ENCODE results near the gene LMOD3. TPM values are rescaled to one million over a fixed set of nuclear protein-coding genes. Genes with fewer than 3 reads are reported as not detected.

LMOD3 gene
- polyA plus RNA-seq (2013, experiment 1 of 2): not detected
- polyA plus RNA-seq (2013, experiment 2 of 2): not detected

GRCh38 chr3:69122403-69122802, at the start of gene LMOD3:
TSS of gene LMOD3 (minus strand) at chr3:69122595. CDS start at chr3:69122386, 209 bp downstream.
- Histone ChIP-seq H3K27ac (ENCODE audit: low read depth, low read length, severe bottlenecking) (no peak within 1 kb of the TSS), H3K36me3 (ENCODE audit: control insufficient read depth, insufficient read depth, low read length) (no peaks in the 10 kb centered on the region), H3K4me3 (ENCODE audit: extremely low read depth, insufficient read depth, low read length, poor library complexity, severe bottlenecking) (no peak within 1 kb of the TSS), H3K9me3 (ENCODE audit: control insufficient read depth, low read length) (no peaks in the 10 kb centered on the region), H3K4me1 (ENCODE audit: control insufficient read depth, insufficient read depth, low read length, poor library complexity, severe bottlenecking) (no peaks in the 10 kb centered on the region)
- WGBS, 2 experiments (ENCODE audit: insufficient coverage in 2 of 2): 86 to 93% methylated on average over 1 to 2 of the region's 3 CpGs

GRCh38 chr3:69172058-69172457, 49.7 kb upstream of the LMOD3 start:
- H3K4me3 ChIP-seq (ENCODE audit: extremely low read depth, insufficient read depth, low read length, poor library complexity, severe bottlenecking): no peak overlapping the region
- no peaks in the 10 kb centered on the region for H3K4me1 ChIP-seq (ENCODE audit: control insufficient read depth, insufficient read depth, low read length, poor library complexity, severe bottlenecking)
- no CpG with 5 or more reads among the region's 1 CpG for WGBS, 2 experiments (ENCODE audit: insufficient coverage in 2 of 2)
- H3K36me3 ChIP-seq (ENCODE audit: control insufficient read depth, insufficient read depth, low read length): peaks cover 42% of the 10 kb centered on the region
- no peaks in the 10 kb centered on the region for H3K9me3 ChIP-seq (ENCODE audit: control insufficient read depth, low read length)
- no peak overlapping the region for H3K27ac ChIP-seq (ENCODE audit: low read depth, low read length, severe bottlenecking)

- no peaks in the 10 kb centered on the region for H3K4me1 ChIP-seq (ENCODE audit: control insufficient read depth, insufficient read depth, low read length, poor library complexity, severe bottlenecking)
- H3K27ac ChIP-seq (ENCODE audit: low read depth, low read length, severe bottlenecking): no peak overlapping the region
- no peaks in the 10 kb centered on the region for H3K9me3 ChIP-seq (ENCODE audit: control insufficient read depth, low read length)
- 100% methylated on average over 1 of the region's 1 CpG; no CpG with 5 or more reads in 1 of the 2 experiments for WGBS, 2 experiments (ENCODE audit: insufficient coverage in 2 of 2)
- no peak overlapping the region for H3K4me3 ChIP-seq (ENCODE audit: extremely low read depth, insufficient read depth, low read length, poor library complexity, severe bottlenecking)
- peaks cover 9% of the 10 kb centered on the region for H3K36me3 ChIP-seq (ENCODE audit: control insufficient read depth, insufficient read depth, low read length)
Observed at GRCh38 chr3:69166446-69166845, 44.1 kb upstream of the LMOD3 start.

- no peaks in the 10 kb centered on the region for H3K4me1 ChIP-seq (ENCODE audit: control insufficient read depth, insufficient read depth, low read length, poor library complexity, severe bottlenecking)
- H3K36me3 ChIP-seq (ENCODE audit: control insufficient read depth, insufficient read depth, low read length): peaks cover 3% of the 10 kb centered on the region
- no peak overlapping the region for H3K27ac ChIP-seq (ENCODE audit: low read depth, low read length, severe bottlenecking)
- 95 to 98% methylated on average over 3 to 4 of the region's 4 CpGs for WGBS, 2 experiments (ENCODE audit: insufficient coverage in 2 of 2)
- H3K9me3 ChIP-seq (ENCODE audit: control insufficient read depth, low read length): no peaks in the 10 kb centered on the region
- no peak overlapping the region for H3K4me3 ChIP-seq (ENCODE audit: extremely low read depth, insufficient read depth, low read length, poor library complexity, severe bottlenecking)
Observed at GRCh38 chr3:69165744-69166143, 43.3 kb upstream of the LMOD3 start.

GRCh38 chr3:69164296-69164695, 41.9 kb upstream of the LMOD3 start:
- Histone ChIP-seq H3K4me1 (ENCODE audit: control insufficient read depth, insufficient read depth, low read length, poor library complexity, severe bottlenecking) (no peaks in the 10 kb centered on the region), H3K4me3 (ENCODE audit: extremely low read depth, insufficient read depth, low read length, poor library complexity, severe bottlenecking) (no peak overlapping the region), H3K27ac (ENCODE audit: low read depth, low read length, severe bottlenecking) (no peak overlapping the region), H3K36me3 (ENCODE audit: control insufficient read depth, insufficient read depth, low read length) (no peaks in the 10 kb centered on the region), H3K9me3 (ENCODE audit: control insufficient read depth, low read length) (no peaks in the 10 kb centered on the region)

- no peak overlapping the region for H3K27ac ChIP-seq (ENCODE audit: low read depth, low read length, severe bottlenecking)
- no peaks in the 10 kb centered on the region for H3K9me3 ChIP-seq (ENCODE audit: control insufficient read depth, low read length)
- WGBS, 2 experiments (ENCODE audit: insufficient coverage in 2 of 2): 86 to 89% methylated on average over 2 of the region's 2 CpGs
- H3K36me3 ChIP-seq (ENCODE audit: control insufficient read depth, insufficient read depth, low read length): no peaks in the 10 kb centered on the region
- H3K4me1 ChIP-seq (ENCODE audit: control insufficient read depth, insufficient read depth, low read length, poor library complexity, severe bottlenecking): no peaks in the 10 kb centered on the region
- no peak overlapping the region for H3K4me3 ChIP-seq (ENCODE audit: extremely low read depth, insufficient read depth, low read length, poor library complexity, severe bottlenecking)
Observed at GRCh38 chr3:69162308-69162980, 40.0 kb upstream of the LMOD3 start.

GRCh38 chr3:69161587-69162307, 39.4 kb upstream of the LMOD3 start:
- H3K36me3 ChIP-seq (ENCODE audit: control insufficient read depth, insufficient read depth, low read length): no peaks in the 10 kb centered on the region
- H3K4me3 ChIP-seq (ENCODE audit: extremely low read depth, insufficient read depth, low read length, poor library complexity, severe bottlenecking): no peak overlapping the region
- 4 to 50% methylated on average over 2 to 4 of the region's 5 CpGs for WGBS, 2 experiments (ENCODE audit: insufficient coverage in 2 of 2)
- no peaks in the 10 kb centered on the region for H3K9me3 ChIP-seq (ENCODE audit: control insufficient read depth, low read length)
- no peak overlapping the region for H3K27ac ChIP-seq (ENCODE audit: low read depth, low read length, severe bottlenecking)
- no peaks in the 10 kb centered on the region for H3K4me1 ChIP-seq (ENCODE audit: control insufficient read depth, insufficient read depth, low read length, poor library complexity, severe bottlenecking)

- Histone ChIP-seq H3K9me3 (ENCODE audit: control insufficient read depth, low read length) (no peaks in the 10 kb centered on the region), H3K4me1 (ENCODE audit: control insufficient read depth, insufficient read depth, low read length, poor library complexity, severe bottlenecking) (no peaks in the 10 kb centered on the region), H3K4me3 (ENCODE audit: extremely low read depth, insufficient read depth, low read length, poor library complexity, severe bottlenecking) (no peak overlapping the region), H3K36me3 (ENCODE audit: control insufficient read depth, insufficient read depth, low read length) (no peaks in the 10 kb centered on the region), H3K27ac (ENCODE audit: low read depth, low read length, severe bottlenecking) (no peak overlapping the region)
- WGBS, 2 experiments (ENCODE audit: insufficient coverage in 2 of 2): no CpG with 5 or more reads among the region's 4 CpGs
Observed at GRCh38 chr3:69160525-69160924, 38.1 kb upstream of the LMOD3 start.

- Histone ChIP-seq H3K4me3 (ENCODE audit: extremely low read depth, insufficient read depth, low read length, poor library complexity, severe bottlenecking) (no peak overlapping the region), H3K9me3 (ENCODE audit: control insufficient read depth, low read length) (no peaks in the 10 kb centered on the region), H3K36me3 (ENCODE audit: control insufficient read depth, insufficient read depth, low read length) (no peaks in the 10 kb centered on the region), H3K4me1 (ENCODE audit: control insufficient read depth, insufficient read depth, low read length, poor library complexity, severe bottlenecking) (no peaks in the 10 kb centered on the region), H3K27ac (ENCODE audit: low read depth, low read length, severe bottlenecking) (no peak overlapping the region)
- no CpG with 5 or more reads among the region's 2 CpGs for WGBS, 2 experiments (ENCODE audit: insufficient coverage in 2 of 2)
Observed at GRCh38 chr3:69160107-69160506, 37.7 kb upstream of the LMOD3 start.

- WGBS, 2 experiments (ENCODE audit: insufficient coverage in 2 of 2): 100% methylated on average over 1 of the region's 3 CpGs; no CpG with 5 or more reads in 1 of the 2 experiments
Observed at GRCh38 chr3:69149586-69149985, 27.2 kb upstream of the LMOD3 start.

GRCh38 chr3:69145688-69146087, 23.3 kb upstream of the LMOD3 start:
- Histone ChIP-seq H3K36me3 (ENCODE audit: control insufficient read depth, insufficient read depth, low read length) (no peaks in the 10 kb centered on the region), H3K4me3 (ENCODE audit: extremely low read depth, insufficient read depth, low read length, poor library complexity, severe bottlenecking) (no peak overlapping the region), H3K27ac (ENCODE audit: low read depth, low read length, severe bottlenecking) (no peak overlapping the region), H3K9me3 (ENCODE audit: control insufficient read depth, low read length) (no peaks in the 10 kb centered on the region), H3K4me1 (ENCODE audit: control insufficient read depth, insufficient read depth, low read length, poor library complexity, severe bottlenecking) (peaks cover 7% of the 10 kb centered on the region)

More at GRCh38 chr3:69149586-69149985, 27.2 kb upstream of the LMOD3 start:
- no peaks in the 10 kb centered on the region for H3K36me3 ChIP-seq (ENCODE audit: control insufficient read depth, insufficient read depth, low read length)
- H3K4me3 ChIP-seq (ENCODE audit: extremely low read depth, insufficient read depth, low read length, poor library complexity, severe bottlenecking): no peak overlapping the region
- H3K27ac ChIP-seq (ENCODE audit: low read depth, low read length, severe bottlenecking): no peak overlapping the region
- no peaks in the 10 kb centered on the region for H3K9me3 ChIP-seq (ENCODE audit: control insufficient read depth, low read length)
- no peaks in the 10 kb centered on the region for H3K4me1 ChIP-seq (ENCODE audit: control insufficient read depth, insufficient read depth, low read length, poor library complexity, severe bottlenecking)
